Spleen (tissue), 13 donors: ENCODE results near the gene FANCE. TPM values are rescaled to one million over a fixed set of nuclear protein-coding genes. Genes with fewer than 3 reads are reported as not detected.

Source experiments
- DNase-seq: peaks from one replicate; pipeline ENCODE4 v3.0.0-alpha.2; 2020
- H3K27ac ChIP-seq, 8 donors: fragments of 200-600 bp; sonication (generic) in 7 of 8; 1 replicate in 4 of 8; 2 replicates in 4 of 8; pipeline versions ENCODE4 v1.5.0 to v1.8.0; 2016 to 2021; ENCODE audit warnings: inconsistent platforms in 4 of 8, mild to moderate bottlenecking in 4 of 8, moderate library complexity in 1 of 8
- H3K27me3 ChIP-seq, 7 donors: fragments of 200-600 bp; sonication (generic) in 6 of 7; replicated peaks in 1 of 7; 1 replicate in 4 of 7; 2 replicates in 3 of 7; pipeline versions ENCODE4 v1.5.0 to v1.8.0; 2016 to 2021; ENCODE audit warnings: inconsistent platforms in 3 of 7, mild to moderate bottlenecking in 1 of 7
- H3K36me3 ChIP-seq, 6 donors: fragments of 200-600 bp; sonication (generic) in 5 of 6; 1 replicate in 4 of 6; 2 replicates in 2 of 6; pipeline versions ENCODE4 v1.5.0 to v1.8.0; 2016 to 2021; ENCODE audit warnings: inconsistent platforms in 2 of 6
- H3K4me1 ChIP-seq, 6 donors: fragments of 200-600 bp; sonication (generic) in 5 of 6; 1 replicate in 3 of 6; 2 replicates in 3 of 6; pipeline versions ENCODE4 v1.5.0 to v1.8.0; 2016 to 2021; ENCODE audit warnings: inconsistent platforms in 3 of 6
- H3K4me3 ChIP-seq, 8 donors: fragments of 200-600 bp; sonication (generic) in 7 of 8; 1 replicate in 4 of 8; 2 replicates in 4 of 8; pipeline versions ENCODE4 v1.5.0 to v1.8.0; 2016 to 2021; ENCODE audit warnings: inconsistent platforms in 4 of 8, mild to moderate bottlenecking in 4 of 8, moderate library complexity in 2 of 8
- H3K9me3 ChIP-seq, 8 donors: fragments of 200-600 bp; sonication (generic) in 7 of 8; 1 replicate in 4 of 8; 2 replicates in 4 of 8; pipeline versions ENCODE4 v1.5.0 to v1.8.0; 2016 to 2021; ENCODE audit warnings: inconsistent platforms in 4 of 8
- CTCF ChIP-seq, 11 experiments: fragments of 200-600 bp in 7 of 11; fragments of 450-650 bp in 4 of 11; sonication (generic) in 4 of 11; IDR thresholded peaks in 8 of 11; conservative IDR thresholded peaks in 3 of 11; 1 replicate in 7 of 11; 2 replicates in 4 of 11; pipeline versions ENCODE4 v1.4.0 to v1.8.0; 2016 to 2021; ENCODE audit warnings: antibody characterized with exemption in 11 of 11, inconsistent platforms in 4 of 11, mild to moderate bottlenecking in 1 of 11
- POLR2A ChIP-seq, 3 donors: fragments of 450-650 bp; IDR thresholded peaks; one replicate each; pipeline ENCODE4 v1.5.1; 2017; ENCODE audit warnings: antibody characterized with exemption in 3 of 3, mild to moderate bottlenecking in 1 of 3
- POLR2AphosphoS5 ChIP-seq, 3 donors: sonication (generic); formaldehyde crosslinking; IDR thresholded peaks; one replicate each; pipeline ENCODE4 v1.5.1; 2017; ENCODE audit warnings: antibody characterized with exemption in 3 of 3
- WGBS, 5 donors: extraction: QIAGEN DNeasy Blood & Tissue Kit in 3 of 5; methylation state at CpG; one replicate each; pipeline versions ENCODE4 v1.1.5 to v1.1.7; 2013 to 2018; 5-methylcytosine and 5-hydroxymethylcytosine counted together
- intact Hi-C: fragments of 100-400 bp; cut with DNase I; formaldehyde crosslinking; loops from one replicate; pipeline ENCODE4 v1.15.0; 2023; ENCODE audit warnings: low total_unique reads
- long read RNA-seq, 2 donors: transcript quantifications; one replicate each; lab custom pipeline, GENCODE V29; 2026
- polyA plus RNA-seq, 3 donors: library from polyadenylated mRNA; stranded (reverse); fragments of 200-250 nt; gene quantifications; one replicate each; pipeline ENCODE4 v1.2.1, GENCODE V29; 2013
- total RNA-seq, 7 donors: library from RNA; depleted of rRNA in 3 of 7; stranded (reverse); fragments of >200 nt in 3 of 7; fragmentation: NEBNext Ultra II Directional in 4 of 7; extraction: Animal tissue kit (Norgen Biotek cat#: 25700) in 4 of 7; gene quantifications; one replicate each; pipeline versions ENCODE4 v1.1.0 to v1.2.1, GENCODE V29; 2016 to 2021
- donor health status: healthy with polysubstance abuse.
- donor health status: DM: no; HTN: no; CAD: no; lungs with moderate emphysema.
- donor health status: DM: no; HTN: no; CAD: no.
- donor health status: Bipolar disorder and iron deficiency.
- donor health status: healthy.
- donor health status: DM: no; HTN: no; CAD: no.
- donor health status: DM: yes; HTN: yes; CAD: no.

Gene FANCE
- total RNA-seq (1 to 10 TPM; 3.2 to 5.8 (median 4.3) TPM), polyA plus RNA-seq (1 to 10 TPM; 2.9 to 5.4 (median 3.6) TPM)
- long read RNA-seq, donor 1, result 0 reads
- long read RNA-seq, donor 2, partial matches to known transcripts, result 6 of 7 reads
- long read RNA-seq, donor 2, other reads (novel, unspliced or antisense), result 0 of 7 reads

GRCh38 chr6:35452183-35453090, at the start of gene FANCE:
TSS of gene FANCE (plus strand) at chr6:35452338. CDS start at chr6:35452546, 208 bp downstream.
- TF ChIP-seq POLR2AphosphoS5 (IDR thresholded peaks at IDR 0.05) (peak; percentile 83 to 93 (median 84)), POLR2A (IDR thresholded peaks at IDR 0.05) (no peak), CTCF (IDR thresholded peaks at IDR 0.05 in 8 of 11, conservative IDR thresholded peaks at IDR 0.05 in 3 of 11) (peak in 3 of 11 experiments; percentile 23 to 49 (median 37))
- 1 to 8% (median 1%) methylated on average over 20 to 87 of the region's 87 CpGs for WGBS, 5 donors

GRCh38 chr6:35402856-35403191, 49.3 kb upstream of the FANCE start:
- peaks cover 0 to 10% (median 0%) of the 10 kb centered on the region in 6 donors for H3K36me3 ChIP-seq
- 91 to 97% (median 95%) methylated on average over 4 to 5 of the region's 5 CpGs for WGBS, 5 donors
- DNase-seq, result no peak
- H3K27ac ChIP-seq, result no peak overlapping the region
- no peaks in the 10 kb centered on the region for H3K27me3 ChIP-seq
- intact Hi-C loops, result no loop called here
- no peak overlapping the region for H3K4me3 ChIP-seq
- H3K4me1 ChIP-seq, result peaks cover 0 to 17% (median 0%) of the 10 kb centered on the region in 6 donors
- no peaks in the 10 kb centered on the region for H3K9me3 ChIP-seq
- TF ChIP-seq POLR2AphosphoS5 (IDR thresholded peaks at IDR 0.05), result no peak
- no peak for TF ChIP-seq POLR2A (IDR thresholded peaks at IDR 0.05)
- TF ChIP-seq CTCF (IDR thresholded peaks at IDR 0.05 in 8 of 11, conservative IDR thresholded peaks at IDR 0.05 in 3 of 11), result no peak

More at GRCh38 chr6:35452183-35453090, at the start of gene FANCE:
- Histone ChIP-seq H3K27me3 (no peaks in the 10 kb centered on the region), H3K9me3 (no peaks in the 10 kb centered on the region), H3K4me3 (peak within 1 kb of the TSS; percentile 66 to 96 (median 82)), H3K36me3 (peaks cover 0 to 22% (median 8%) of the 10 kb centered on the region in 6 donors), H3K27ac (peak within 1 kb of the TSS in 7 of 8 donors; percentile 59 to 88 (median 79)), H3K4me1 (peaks cover 22 to 51% (median 31%) of the 10 kb centered on the region in 6 donors)
- peak; percentile 99 for DNase-seq
- intact Hi-C loops, result loop anchor here (5.0 kb wide), 1 partner anchor 110 kb away; the partner anchor contains the start of gene PPARD

DNA sequence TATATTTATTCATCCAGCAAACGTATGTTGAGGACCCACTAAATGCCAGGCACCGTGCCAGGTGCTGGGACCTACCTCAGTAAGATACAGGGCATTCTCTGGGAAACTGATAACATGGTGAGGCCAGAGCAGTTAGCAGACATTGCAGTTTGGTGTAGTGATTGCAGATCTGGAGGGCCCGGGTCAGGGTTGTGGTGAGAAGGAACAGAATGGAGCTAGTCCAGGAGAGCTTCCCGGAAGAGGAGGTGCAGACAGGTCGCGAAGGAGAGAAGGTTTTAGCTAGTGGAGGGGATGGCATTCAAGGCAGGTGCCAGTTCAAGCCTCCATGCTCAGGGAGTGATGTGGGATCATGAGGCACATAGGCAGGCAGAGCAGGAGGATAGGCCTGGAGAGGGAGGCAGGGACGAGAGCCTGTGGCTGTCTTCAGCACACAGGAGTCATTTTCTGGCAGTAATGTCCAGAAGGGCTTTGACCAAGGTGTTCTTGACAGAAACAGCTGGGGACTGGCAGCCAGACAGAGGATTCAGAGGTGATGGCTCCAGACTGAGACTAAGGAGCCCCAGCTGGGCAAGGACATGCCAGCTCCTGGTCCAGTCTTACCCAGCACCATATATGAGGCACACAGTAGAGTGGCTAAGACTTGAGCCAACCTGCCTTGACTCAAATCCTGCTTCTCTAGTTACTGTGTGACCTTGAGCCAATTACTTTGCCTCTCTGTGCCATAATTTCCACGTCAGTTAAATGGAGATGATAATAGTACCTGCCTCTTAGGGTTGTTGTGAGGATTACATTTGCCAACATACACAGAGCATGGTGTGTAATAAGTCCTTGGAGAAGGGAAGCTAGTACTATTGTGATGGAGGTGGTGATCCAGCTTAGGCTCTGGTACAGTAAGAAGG, 48.3 kb upstream of the FANCE start:
- H3K4me3 ChIP-seq, result no peak overlapping the region
- no peak for TF ChIP-seq POLR2A (IDR thresholded peaks at IDR 0.05)
- TF ChIP-seq POLR2AphosphoS5 (IDR thresholded peaks at IDR 0.05), result no peak
- TF ChIP-seq CTCF (IDR thresholded peaks at IDR 0.05 in 8 of 11, conservative IDR thresholded peaks at IDR 0.05 in 3 of 11), result no peak
- H3K4me1 ChIP-seq, result peaks cover 0 to 19% (median 0%) of the 10 kb centered on the region in 6 donors
- WGBS, 5 donors, result 91 to 95% (median 95%) methylated on average over 8 of the region's 8 CpGs
- intact Hi-C loops, result no loop called here
- DNase-seq, result no peak
- peaks cover 0 to 8% (median 0%) of the 10 kb centered on the region in 6 donors for H3K36me3 ChIP-seq
- no peak overlapping the region for H3K27ac ChIP-seq
- no peaks in the 10 kb centered on the region for H3K27me3 ChIP-seq
- H3K9me3 ChIP-seq, result no peaks in the 10 kb centered on the region
